ENCODE measurements around the gene CFAP251.

GRCh38 chr12:121958541-121959240, 40.3 kb downstream of the CFAP251 start:
- TF ChIP-seq CTCF (IDR thresholded peaks at IDR 0.05) (no peak), POLR2AphosphoS5 (IDR thresholded peaks at IDR 0.05) (no peak)

Data from stomach (tissue), 4 donors.